Bronchial epithelial cell (primary cell): Measurements from ENCODE around the gene PABPN1L. TPM values are rescaled to one million over a fixed set of nuclear protein-coding genes. Genes with fewer than 3 reads are reported as not detected.

Experiments used
- DNase-seq: peaks from one replicate; pipeline ENCODE4 v3.0.0-alpha.2; 2010; ENCODE audit warnings: low read depth
- FAIRE-seq: peaks from 2 replicates; lab custom pipeline; 2011; peaks lifted over from hg19 to GRCh38; lab: Jason Lieb, UNC
- H3K27me3 ChIP-seq: 2 replicates; pipeline ENCODE4 v1.5.1; 2011; ENCODE audit warnings: low read length; ENCODE audit not compliant: control insufficient read depth, insufficient read depth
- H3K36me3 ChIP-seq: 2 replicates; pipeline ENCODE4 v1.5.1; 2011; ENCODE audit warnings: low read length; ENCODE audit not compliant: control insufficient read depth, insufficient read depth
- H3K4me3 ChIP-seq: 2 replicates; pipeline ENCODE4 v1.5.1; 2011; ENCODE audit warnings: mild to moderate bottlenecking, low read depth, low read length, control low read depth
- CTCF ChIP-seq: IDR thresholded peaks from 2 replicates; pipeline ENCODE4 v1.5.1; 2011; ENCODE audit warnings: mild to moderate bottlenecking, moderate library complexity, low read length, control low read depth, inconsistent platforms; ENCODE audit not compliant: insufficient read depth, severe bottlenecking
- total RNA-seq: library from RNA; depleted of rRNA; stranded (reverse); fragments of >200 nt; gene quantifications from 2 replicates; pipeline ENCODE4 v1.2.1, GENCODE V29; 2014

PABPN1L gene
- total RNA-seq, 1 donor from 2014 or later = not detected

GRCh38 chr16:88908307-88908706, 41.8 kb upstream of the PABPN1L start:
- Histone ChIP-seq H3K4me3 (no peak overlapping the region), H3K36me3 (no peaks in the 10 kb centered on the region), H3K27me3 (no peaks in the 10 kb centered on the region)
- DNase-seq (no peak), FAIRE-seq (no peak)
- TF ChIP-seq CTCF = no peak

GRCh38 chr16:88907768-88908167, 41.3 kb upstream of the PABPN1L start:
- peak; percentile 96 for DNase-seq
- peak; percentile 12 for TF ChIP-seq CTCF
- Histone ChIP-seq H3K27me3 (no peaks in the 10 kb centered on the region), H3K4me3 (no peak overlapping the region), H3K36me3 (no peaks in the 10 kb centered on the region)
- peak; percentile 36 for FAIRE-seq

GRCh38 chr16:88906535-88907105, 40.2 kb upstream of the PABPN1L start:
- Histone ChIP-seq H3K27me3 (no peaks in the 10 kb centered on the region), H3K36me3 (no peaks in the 10 kb centered on the region), H3K4me3 (no peak overlapping the region)
- DNase-seq = no peak
- TF ChIP-seq CTCF = no peak
- FAIRE-seq = no peak

- H3K4me3 ChIP-seq = no peak overlapping the region
- TF ChIP-seq CTCF = no peak
- H3K27me3 ChIP-seq = no peaks in the 10 kb centered on the region
- no peaks in the 10 kb centered on the region for H3K36me3 ChIP-seq
- FAIRE-seq = no peak
- DNase-seq = no peak
Observed at GRCh38 chr16:88906020-88906419, 39.6 kb upstream of the PABPN1L start.

- no peak for TF ChIP-seq CTCF
- no peaks in the 10 kb centered on the region for H3K36me3 ChIP-seq
- no peak for FAIRE-seq
- no peaks in the 10 kb centered on the region for H3K27me3 ChIP-seq
- no peak for DNase-seq
- H3K4me3 ChIP-seq = no peak overlapping the region
Observed at GRCh38 chr16:88905563-88905962, 39.1 kb upstream of the PABPN1L start.
